IMR-90 (cell line): ENCODE measurements around the gene RHOB. TPM values are rescaled to one million over a fixed set of nuclear protein-coding genes. Genes with fewer than 3 reads are reported as not detected.

Experiments used
- ATAC-seq: fragments of 200-7000 bp; cut with Tn5 transposase; 2 replicates; pipeline ENCODE4 v1.9.1; 2020; ENCODE audit warnings: low read depth, mild to moderate bottlenecking, moderate library complexity
- BruUV-seq: library from RNA; stranded (reverse); fragments of 400-500 nt; replicated peaks from 2 replicates; lab custom pipeline; 2021; lab: Mats Ljungman, UMichigan
- CTCF ChIA-PET: fragments of 300-600 bp; formaldehyde crosslinking; extraction: SDS; loops from one replicate; lab custom pipeline; 2021; ENCODE audit warnings: antibody characterized with exemption; lab: Yijun Ruan, JAX
- POLR2A ChIA-PET: fragments of 300-600 bp; sonication (Branson Sonifier 250); formaldehyde crosslinking; loops from one replicate; lab custom pipeline; 2022; ENCODE audit warnings: antibody characterized with exemption; ENCODE audit not compliant: unreplicated experiment; lab: Charles Lee
- DNase-seq: peaks from one replicate; pipeline ENCODE4 v3.0.0; 2013
- H2AFZ ChIP-seq: replicated peaks from 2 replicates; pipeline ENCODE3; 2013; ENCODE audit warnings: low read length, mild to moderate bottlenecking; ENCODE audit not compliant: poor library complexity
- H2AK5ac ChIP-seq: 2 replicates; pipeline ENCODE4 v1.6.1; 2013; ENCODE audit warnings: low read depth, low read length, inconsistent platforms
- H2AK9ac ChIP-seq: replicated peaks from 2 replicates; pipeline ENCODE3; 2013; ENCODE audit warnings: mild to moderate bottlenecking, low read depth, low read length, moderate library complexity; ENCODE audit not compliant: poor library complexity
- H2BK120ac ChIP-seq: 2 replicates; pipeline ENCODE4 v1.6.1; 2013; ENCODE audit warnings: low read depth, low read length, inconsistent platforms
- H2BK15ac ChIP-seq: 3 replicates; pipeline ENCODE4 v1.6.1; 2013; ENCODE audit warnings: low read depth, low read length, inconsistent platforms
- H2BK20ac ChIP-seq: 2 replicates; pipeline ENCODE4 v1.6.1; 2013; ENCODE audit warnings: low read depth, mild to moderate bottlenecking, inconsistent platforms, low read length, moderate library complexity
- H2BK5ac ChIP-seq: 2 replicates; pipeline ENCODE4 v1.6.1; 2013; ENCODE audit warnings: mild to moderate bottlenecking, low read depth, low read length, inconsistent platforms; ENCODE audit not compliant: poor library complexity, severe bottlenecking
- H3K14ac ChIP-seq: replicated peaks from 2 replicates; pipeline ENCODE4 v1.6.1; 2013; ENCODE audit warnings: low read depth, low read length, inconsistent platforms
- H3K18ac ChIP-seq: 2 replicates; pipeline ENCODE4 v1.6.1; 2013; ENCODE audit warnings: low read depth, low read length, control low read depth
- H3K23ac ChIP-seq: 2 replicates; pipeline ENCODE4 v1.6.1; 2013; ENCODE audit warnings: low read depth, low read length, inconsistent platforms
- H3K27ac ChIP-seq: 2 replicates; pipeline ENCODE4 v1.5.1; 2013; ENCODE audit warnings: mild to moderate bottlenecking, control low read depth, low read length; ENCODE audit not compliant: insufficient read depth
- H3K27me3 ChIP-seq: 2 replicates; pipeline ENCODE4 v1.6.1; 2013; ENCODE audit warnings: low read length; ENCODE audit not compliant: control insufficient read depth, insufficient read depth
- H3K36me3 ChIP-seq: 2 replicates; pipeline ENCODE4 v1.6.1; 2013; ENCODE audit warnings: low read length, mixed read lengths; ENCODE audit not compliant: control insufficient read depth, insufficient read depth
- H3K4ac ChIP-seq: 2 replicates; pipeline ENCODE4 v1.6.1; 2013; ENCODE audit warnings: low read depth, low read length, inconsistent platforms
- H3K4me1 ChIP-seq: 2 replicates; pipeline ENCODE4 v1.6.1; 2013; ENCODE audit warnings: low read length, mixed read lengths; ENCODE audit not compliant: control insufficient read depth, insufficient read depth
- H3K4me2 ChIP-seq: 2 replicates; pipeline ENCODE4 v1.6.1; 2013; ENCODE audit warnings: low read depth, mild to moderate bottlenecking, control low read depth, low read length, moderate library complexity
- H3K4me3 ChIP-seq: 2 replicates; pipeline ENCODE4 v1.5.1; 2013; ENCODE audit warnings: low read depth, mild to moderate bottlenecking, control low read depth, low read length, moderate library complexity; ENCODE audit not compliant: insufficient read depth
- H3K56ac ChIP-seq: 2 replicates; pipeline ENCODE4 v1.6.1; 2013; ENCODE audit warnings: low read length, inconsistent platforms; ENCODE audit not compliant: insufficient read depth; ENCODE audit errors: extremely low read depth
- H3K79me1 ChIP-seq, 2 experiments: 2 replicates each; pipeline ENCODE4 v1.6.1; 2013; ENCODE audit warnings: low read length in 2 of 2, inconsistent platforms in 1 of 2, low read depth in 1 of 2
- H3K9ac ChIP-seq: 2 replicates; pipeline ENCODE4 v1.6.1; 2013; ENCODE audit warnings: low read depth, low read length, control low read depth
- H3K9me1 ChIP-seq: 2 replicates; pipeline ENCODE4 v1.6.1; 2013; ENCODE audit warnings: low read length, inconsistent platforms; ENCODE audit not compliant: insufficient read depth
- H3K9me3 ChIP-seq: 2 replicates; pipeline ENCODE4 v1.6.1; 2013; ENCODE audit warnings: low read length; ENCODE audit not compliant: control insufficient read depth, insufficient read depth
- H4K20me1 ChIP-seq: 2 replicates; pipeline ENCODE4 v1.6.1; 2013; ENCODE audit warnings: low read length, inconsistent platforms; ENCODE audit not compliant: insufficient read depth
- H4K5ac ChIP-seq: 2 replicates; pipeline ENCODE4 v1.6.1; 2013; ENCODE audit warnings: mild to moderate bottlenecking, low read depth, low read length, control low read depth
- H4K8ac ChIP-seq, 2 experiments: 2 replicates each; pipeline ENCODE4 v1.6.1; 2013; ENCODE audit warnings: low read depth in 2 of 2, low read length in 2 of 2, control low read depth in 1 of 2, inconsistent platforms in 1 of 2
- H4K91ac ChIP-seq: 2 replicates; pipeline ENCODE4 v1.6.1; 2013; ENCODE audit warnings: low read depth, low read length, inconsistent platforms; ENCODE audit not compliant: insufficient read depth
- BHLHE40 ChIP-seq: fragments of 150-350 bp; IDR thresholded peaks from 2 replicates; pipeline ENCODE4 v1.6.1; 2016; ENCODE audit warnings: mild to moderate bottlenecking, low read depth, low read length
- MAZ ChIP-seq: IDR thresholded peaks from 2 replicates; pipeline ENCODE4 v1.6.1; 2012; ENCODE audit warnings: low read depth, mild to moderate bottlenecking, low read length, improper control_type of control experiment, moderate library complexity, borderline replicate concordance
- MXI1 ChIP-seq: IDR thresholded peaks from 2 replicates; pipeline ENCODE4 v1.6.1; 2012; ENCODE audit warnings: low read depth, mild to moderate bottlenecking, low read length, moderate library complexity, borderline replicate concordance
- NFE2L2 ChIP-seq: fragments of 150-350 bp; IDR thresholded peaks from 2 replicates; pipeline ENCODE4 v1.6.1; 2016; ENCODE audit warnings: low read depth, mild to moderate bottlenecking, low read length
- RCOR1 ChIP-seq: IDR thresholded peaks from 2 replicates; pipeline ENCODE4 v1.6.1; 2012; ENCODE audit warnings: mild to moderate bottlenecking, low read length, improper control_type of control experiment; ENCODE audit not compliant: insufficient replicate concordance
- WGBS, 2 experiments: methylation state at CpG; one replicate each; pipeline versions ENCODE4 v1.1.5 to v1.1.7; 2013; ENCODE audit warnings: missing lambda C conversion rate in 2 of 2; ENCODE audit not compliant: insufficient read length in 1 of 2; ENCODE audit errors: extremely low coverage in 2 of 2; 5-methylcytosine and 5-hydroxymethylcytosine counted together
- dilution Hi-C: fragments of 300-500 bp; cut with HindIII; formaldehyde crosslinking; loops from one replicate; pipeline ENCODE4 v1.14.3; 2018; ENCODE audit warnings: low sequenced_read_pairs; ENCODE audit not compliant: unreplicated experiment
- in situ Hi-C: fragments of 300-500 bp; cut with MboI; formaldehyde crosslinking; loops from 3 replicates; pipeline ENCODE4 v1.14.3; 2019; ENCODE audit warnings: low sequenced_read_pairs, inconsistent platforms, mixed read lengths
- intact Hi-C: fragments of 100-400 bp; cut with micrococcal nuclease; formaldehyde crosslinking; loops from 2 replicates; pipeline ENCODE4 v1.10.0; 2022
- polyA plus RNA-seq, 3 experiments: library from polyadenylated mRNA; depleted of rRNA; stranded (reverse); fragments of >200 nt; gene quantifications; 2 replicates each; pipeline ENCODE4 v1.2.3, GENCODE V29; 2012; ENCODE audit warnings: low replicate concordance in 1 of 3
- total RNA-seq: library from RNA; depleted of rRNA; stranded (reverse); fragments of >200 nt; gene quantifications from 2 replicates; pipeline ENCODE4 v1.2.3, GENCODE V29; 2012

The RHOB gene
- total and polyA plus RNA-seq, 2 of the 4 experiments (the other 2 are of a cell fraction): 112 to 149 TPM

- no peak for TF ChIP-seq RCOR1
- no peak for TF ChIP-seq MXI1
- no peak for TF ChIP-seq BHLHE40
These were observed 18.0 kb upstream of the RHOB start (continued) for GRCh38 chr2:20428717-20429490.

GRCh38 chr2:20429528-20429927 is 17.3 kb upstream of the RHOB start:
- Histone ChIP-seq H3K23ac (no peak overlapping the region), H4K20me1 (peaks cover 5% of the 10 kb centered on the region; the same call in 1 of the 2 replicates), H3K4ac (no peak overlapping the region), H3K36me3 (no peaks in the 10 kb centered on the region), H4K5ac (no peak overlapping the region), H2BK15ac (no peak overlapping the region), H2BK5ac (no peak overlapping the region), H2BK20ac (no peak overlapping the region), H4K91ac (no peak overlapping the region), H2AFZ (no peak overlapping the region), H3K18ac (no peak overlapping the region), H3K9me1 (peaks cover 13% of the 10 kb centered on the region), H3K56ac (no peak overlapping the region), H3K4me2 (no peak overlapping the region), H3K14ac (no peak overlapping the region), H2BK120ac (no peak overlapping the region), H3K9ac (no peak overlapping the region), H4K8ac (no peak overlapping the region), H3K9me3 (no peaks in the 10 kb centered on the region), H3K27ac (no peak overlapping the region), H3K4me1 (peaks cover 11% of the 10 kb centered on the region), H2AK9ac (no peak overlapping the region), H3K79me1 (no peaks in the 10 kb centered on the region), H2AK5ac (no peak overlapping the region), H3K4me3 (no peak overlapping the region), H3K27me3 (peaks cover 4% of the 10 kb centered on the region; the same call in 1 of the 2 replicates)
- in situ Hi-C loops: no loop called here
- TF ChIP-seq NFE2L2 (no peak), MAZ (no peak)
- ChIA-PET POLR2A (interaction anchor here (0.5 kb wide), 1 partner anchor 15 kb away, joined by 5 read pairs; no protein-coding TSS in a partner anchor), CTCF (no interaction called here)
- DNase-seq (no peak), ATAC-seq (no peak)
- 100% methylated on average over 1 of the region's 1 CpG; no CpG with 5 or more reads in 1 of the 2 experiments for WGBS, 2 experiments
- intact Hi-C loops: no loop called here
- no TSS peak for BruUV-seq
- dilution Hi-C loops: no loop called here
